Parathyroid adenoma (tissue), 2 donors: ENCODE measurements around the gene PRKAR2B.

Experiments
- H2AFZ ChIP-seq: fragments of 300-600 bp; sonication (generic); one replicate; pipeline ENCODE4 v1.7.0; 2017; ENCODE audit warnings: antibody characterized with exemption, mild to moderate bottlenecking
- H3K27ac ChIP-seq: fragments of 300-600 bp; sonication (generic); one replicate; pipeline ENCODE4 v1.7.0; 2017
- H3K27me3 ChIP-seq: fragments of 300-600 bp; sonication (generic); one replicate; pipeline ENCODE4 v1.7.0; 2017; ENCODE audit warnings: low read length; ENCODE audit not compliant: control insufficient read depth, insufficient read depth
- H3K36me3 ChIP-seq: fragments of 300-600 bp; sonication (generic); one replicate; pipeline ENCODE4 v1.7.0; 2017; ENCODE audit warnings: low read length; ENCODE audit not compliant: control insufficient read depth, insufficient read depth
- H3K4me1 ChIP-seq: fragments of 300-600 bp; sonication (generic); one replicate; pipeline ENCODE4 v1.7.0; 2017; ENCODE audit warnings: control low read depth
- H3K4me2 ChIP-seq: fragments of 300-600 bp; sonication (generic); one replicate; pipeline ENCODE4 v1.7.0; 2017; ENCODE audit warnings: low read length
- H3K4me3 ChIP-seq: fragments of 300-600 bp; sonication (generic); one replicate; pipeline ENCODE4 v1.7.0; 2017; ENCODE audit warnings: low read depth, low read length
- H3K79me2 ChIP-seq: fragments of 300-600 bp; sonication (generic); one replicate; pipeline ENCODE4 v1.7.0; 2017; ENCODE audit warnings: control low read depth
- H3K9ac ChIP-seq: fragments of 300-600 bp; sonication (generic); one replicate; pipeline ENCODE4 v1.7.0; 2017; ENCODE audit warnings: mild to moderate bottlenecking
- H3K9me3 ChIP-seq: fragments of 300-600 bp; sonication (generic); one replicate; pipeline ENCODE4 v1.7.0; 2017; ENCODE audit warnings: low read length; ENCODE audit not compliant: control insufficient read depth
- CTCF ChIP-seq: fragments of 300-600 bp; sonication (generic); IDR thresholded peaks from one replicate; pipeline ENCODE4 v1.7.0; 2017; ENCODE audit warnings: antibody characterized with exemption, mild to moderate bottlenecking
- donor health status: primary hyperparathyroidism.

The PRKAR2B gene

GRCh38 chr7:107075863-107076574 is 31.5 kb downstream of the PRKAR2B start:
- Histone ChIP-seq H3K4me1 (peaks cover 12% of the 10 kb centered on the region), H3K27ac (no peak overlapping the region), H3K4me2 (no peak overlapping the region), H3K27me3 (no peaks in the 10 kb centered on the region), H2AFZ (no peak overlapping the region), H3K79me2 (peaks cover 9% of the 10 kb centered on the region), H3K36me3 (no peaks in the 10 kb centered on the region), H3K9me3 (no peaks in the 10 kb centered on the region), H3K9ac (no peak overlapping the region), H3K4me3 (no peak overlapping the region)
- TF ChIP-seq CTCF = no peak

- no peak overlapping the region for H2AFZ ChIP-seq
- H3K27me3 ChIP-seq = no peaks in the 10 kb centered on the region
- peaks cover 9% of the 10 kb centered on the region for H3K79me2 ChIP-seq
- TF ChIP-seq CTCF = no peak
- H3K4me3 ChIP-seq = no peak overlapping the region
- H3K9me3 ChIP-seq = no peaks in the 10 kb centered on the region
- H3K9ac ChIP-seq = no peak overlapping the region
- no peak overlapping the region for H3K27ac ChIP-seq
- no peaks in the 10 kb centered on the region for H3K36me3 ChIP-seq
- no peak overlapping the region for H3K4me2 ChIP-seq
- peaks cover 12% of the 10 kb centered on the region for H3K4me1 ChIP-seq
Measured at GRCh38 chr7:107076781-107077698, 32.5 kb downstream of the PRKAR2B start.

GRCh38 chr7:107077699-107078516 is 33.4 kb downstream of the PRKAR2B start:
- H3K4me3 ChIP-seq = no peak overlapping the region
- TF ChIP-seq CTCF = no peak
- peaks cover 9% of the 10 kb centered on the region for H3K79me2 ChIP-seq
- H3K9ac ChIP-seq = no peak overlapping the region
- no peak overlapping the region for H2AFZ ChIP-seq
- no peak overlapping the region for H3K4me2 ChIP-seq
- H3K36me3 ChIP-seq = no peaks in the 10 kb centered on the region
- no peaks in the 10 kb centered on the region for H3K9me3 ChIP-seq
- H3K27ac ChIP-seq = no peak overlapping the region
- peaks cover 12% of the 10 kb centered on the region for H3K4me1 ChIP-seq
- H3K27me3 ChIP-seq = no peaks in the 10 kb centered on the region

GRCh38 chr7:107078517-107078966 is 34.0 kb downstream of the PRKAR2B start:
- Histone ChIP-seq H3K36me3 (no peaks in the 10 kb centered on the region), H3K4me2 (no peak overlapping the region), H3K79me2 (peaks cover 6% of the 10 kb centered on the region), H3K9me3 (no peaks in the 10 kb centered on the region), H2AFZ (peak overlapping the region; percentile 7), H3K27ac (no peak overlapping the region), H3K4me1 (peaks cover 12% of the 10 kb centered on the region), H3K27me3 (no peaks in the 10 kb centered on the region), H3K4me3 (no peak overlapping the region), H3K9ac (no peak overlapping the region)
- TF ChIP-seq CTCF = no peak
